ENCODE data around the gene SNRNP40.

DNA sequence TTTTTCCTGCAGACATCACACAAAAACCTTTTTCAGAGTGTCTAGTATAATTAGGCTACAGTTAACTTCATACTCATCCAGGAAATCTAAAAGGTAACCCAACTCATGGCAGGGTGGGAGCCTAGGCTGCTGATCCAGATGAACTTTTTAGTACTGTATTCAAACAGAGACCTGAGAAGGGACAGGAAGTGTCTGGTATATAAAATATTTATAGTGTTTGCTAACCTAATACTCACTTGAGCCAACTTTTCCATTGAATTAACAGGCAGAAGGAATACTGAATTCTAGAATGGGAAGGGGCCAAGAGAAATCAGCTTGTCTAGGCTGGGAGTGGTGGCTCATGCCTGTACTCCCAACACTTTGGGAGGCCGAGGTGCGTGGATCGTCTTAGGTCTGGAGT is 34.7 kb downstream of the SNRNP40 start:
- TF ChIP-seq POLR2AphosphoS5 (IDR thresholded peaks at IDR 0.05) = no peak
- no peak for TF ChIP-seq CTCF (IDR thresholded peaks at IDR 0.05)
- no peak for TF ChIP-seq POLR2A (IDR thresholded peaks at IDR 0.05; ENCODE audit: low read depth)
- no peak for TF ChIP-seq EP300 (IDR thresholded peaks at IDR 0.05)
